Neural crest cell (in vitro differentiated cells): ENCODE data around the gene FERD3L. TPM values are rescaled to one million over a fixed set of nuclear protein-coding genes. Genes with fewer than 3 reads are reported as not detected.

ENCODE experiments used
- DNase-seq: peaks from one replicate; pipeline ENCODE4 v3.0.0; 2021; ENCODE audit warnings: low read depth, mixed read lengths, low spot score
- H3K27ac Mint-ChIP-seq: one replicate; pipeline ENCODE4 v1.8.0; 2021; ENCODE audit warnings: mild to moderate bottlenecking, mixed read lengths; ENCODE audit not compliant: unreplicated experiment
- H3K27me3 Mint-ChIP-seq: 2 replicates; pipeline ENCODE4 v1.8.0; 2021; ENCODE audit warnings: low read depth, mild to moderate bottlenecking, mixed read lengths
- H3K36me3 Mint-ChIP-seq: 2 replicates; pipeline ENCODE4 v1.8.0; 2021; ENCODE audit warnings: low read depth, mild to moderate bottlenecking, mixed read lengths
- H3K4me1 Mint-ChIP-seq: 2 replicates; pipeline ENCODE4 v1.8.0; 2021; ENCODE audit warnings: mixed read lengths
- H3K4me3 Mint-ChIP-seq: one replicate; pipeline ENCODE4 v1.8.0; 2021; ENCODE audit warnings: mild to moderate bottlenecking, mixed read lengths
- H3K9me3 Mint-ChIP-seq: 2 replicates; pipeline ENCODE4 v1.8.0; 2021; ENCODE audit warnings: mixed read lengths
- CTCF ChIP-seq: fragments of 200-600 bp; sonication (generic); conservative IDR thresholded peaks from 2 replicates; pipeline ENCODE4 v1.5.0; 2021; ENCODE audit warnings: antibody characterized with exemption, mild to moderate bottlenecking
- total RNA-seq: library from RNA; stranded (reverse); gene quantifications from 2 replicates; pipeline ENCODE4 v1.2.1, GENCODE V29; 2021

Gene FERD3L
- total RNA-seq, 1 donor from 2014 or later = not detected

GRCh38 chr7:19133886-19134285 lies 11.3 kb downstream of the FERD3L start:
- Mint-ChIP-seq H3K9me3 (no peaks in the 10 kb centered on the region), H3K4me3 (no peak overlapping the region), H3K36me3 (no peaks in the 10 kb centered on the region), H3K27ac (no peak overlapping the region), H3K27me3 (peaks cover 76% of the 10 kb centered on the region), H3K4me1 (no peaks in the 10 kb centered on the region)
- no peak for TF ChIP-seq CTCF
- DNase-seq = no peak

GRCh38 chr7:19133390-19133789 lies 11.8 kb downstream of the FERD3L start:
- Mint-ChIP-seq H3K27me3 (peaks cover 76% of the 10 kb centered on the region), H3K36me3 (no peaks in the 10 kb centered on the region), H3K27ac (no peak overlapping the region), H3K4me3 (no peak overlapping the region), H3K4me1 (no peaks in the 10 kb centered on the region), H3K9me3 (no peaks in the 10 kb centered on the region)
- no peak for TF ChIP-seq CTCF
- no peak for DNase-seq

- TF ChIP-seq CTCF = no peak
- Mint-ChIP-seq H3K27me3 (peaks cover 87% of the 10 kb centered on the region), H3K27ac (no peak overlapping the region), H3K4me3 (no peak overlapping the region), H3K9me3 (no peaks in the 10 kb centered on the region), H3K4me1 (no peaks in the 10 kb centered on the region), H3K36me3 (no peaks in the 10 kb centered on the region)
- no peak for DNase-seq
Measured at GRCh38 chr7:19128856-19129255, 16.4 kb downstream of the FERD3L start.

GRCh38 chr7:19121977-19122588 lies 23.1 kb downstream of the FERD3L start:
- H3K27ac Mint-ChIP-seq = no peak overlapping the region
- no peaks in the 10 kb centered on the region for H3K9me3 Mint-ChIP-seq
- no peak overlapping the region for H3K4me3 Mint-ChIP-seq
- no peak for DNase-seq
- H3K36me3 Mint-ChIP-seq = no peaks in the 10 kb centered on the region
- peaks cover 12% of the 10 kb centered on the region for H3K4me1 Mint-ChIP-seq
- TF ChIP-seq CTCF = peak; percentile 80
- peaks cover 92% of the 10 kb centered on the region for H3K27me3 Mint-ChIP-seq

GRCh38 chr7:19119870-19120486 lies 25.2 kb downstream of the FERD3L start:
- Mint-ChIP-seq H3K4me3 (peak overlapping the region; percentile 69), H3K36me3 (no peaks in the 10 kb centered on the region), H3K27ac (no peak overlapping the region), H3K9me3 (no peaks in the 10 kb centered on the region), H3K27me3 (peaks cover 90% of the 10 kb centered on the region), H3K4me1 (peaks cover 17% of the 10 kb centered on the region)
- no peak for DNase-seq
- no peak for TF ChIP-seq CTCF
